NT2/D1 (cell line): Measurements from ENCODE around the gene DSCAML1.

Experiments
- SUZ12 ChIP-seq: IDR thresholded peaks from 2 replicates; pipeline ENCODE4 v1.6.1; 2011; ENCODE audit not compliant: insufficient read length, insufficient read depth; ENCODE audit errors: extremely low read depth
- ZNF274 ChIP-seq: IDR thresholded peaks from 2 replicates; pipeline ENCODE4 v1.6.1; 2011; ENCODE audit warnings: mild to moderate bottlenecking, low read depth, low read length

DNA sequence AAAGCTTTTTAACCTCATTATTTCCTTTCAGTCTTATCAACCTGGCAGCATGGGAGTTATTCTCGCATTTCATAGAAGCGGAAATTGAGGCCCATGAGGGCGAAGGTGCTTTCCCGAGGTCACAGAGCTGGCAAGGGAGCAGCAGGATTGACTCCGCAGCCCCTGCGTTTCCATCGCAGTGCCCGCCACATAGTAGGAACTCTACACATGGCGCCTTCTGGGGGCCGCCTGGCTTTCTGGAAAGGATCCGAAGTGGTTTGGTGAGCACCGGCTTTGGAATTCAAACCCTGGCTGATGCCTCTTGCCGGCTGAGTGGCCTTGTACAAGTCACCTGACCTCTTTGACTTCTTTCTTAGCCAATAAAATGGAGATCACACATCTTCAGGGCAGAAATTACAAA lies 376.0 kb downstream of the DSCAML1 start:
- TF ChIP-seq ZNF274 (no peak), SUZ12 (no peak)
